ENCODE results near the gene PIGS.

PIGS gene

GRCh38 chr17:28505986-28506665, 65.2 kb downstream of the PIGS start, which contains the start of gene FOXN1:
Gene FOXN1, plus strand, starts transcription at chr17:28506348. Its CDS starts 17,622 bp downstream, at chr17:28523970.
- no peak for DNase-seq

GRCh38 chr17:28503420-28503819, 67.9 kb downstream of the PIGS start:
- DNase-seq: no peak

Measured in activated T-cell treated with anti-CD3 and anti-CD28 coated beads, Interleukin-2, amount 50 U/mL, for 48 hours (primary cell).